Measurements from ENCODE around the gene ENKUR. TPM values are rescaled to one million over a fixed set of nuclear protein-coding genes. Genes with fewer than 3 reads are reported as not detected.

Gene ENKUR
- total RNA-seq, 2 experiments from 2014 or later = not detected

GRCh38 chr10:24947304-24948097 is 68.5 kb downstream of the ENKUR start:
- H3K4me1 Mint-ChIP-seq (ENCODE audit: low read depth) = peaks cover 7% of the 10 kb centered on the region

GRCh38 chr10:24944512-24945255 is 71.3 kb downstream of the ENKUR start:
- POLR2A ChIA-PET = no interaction called here
- H3K36me3 ChIP-seq (ENCODE audit: insufficient read depth, low read length) = no peaks in the 10 kb centered on the region
- ATAC-seq (ENCODE audit: poor library complexity) = no peak

More at GRCh38 chr10:24947304-24948097, 68.5 kb downstream of the ENKUR start:
- no peak overlapping the region for H3K27ac ChIP-seq (ENCODE audit: low read depth in 1 of 2, low read length in 2 of 2)
- H3K27me3 ChIP-seq (ENCODE audit: control insufficient read depth in 1 of 2, insufficient read depth in 2 of 2, low read length in 2 of 2) = no peaks in the 10 kb centered on the region
- no peaks in the 10 kb centered on the region for H3K9me3 ChIP-seq (ENCODE audit: control insufficient read depth in 1 of 2, insufficient read depth in 1 of 2, low read length in 2 of 2)
- TF ChIP-seq, protein P1, sequence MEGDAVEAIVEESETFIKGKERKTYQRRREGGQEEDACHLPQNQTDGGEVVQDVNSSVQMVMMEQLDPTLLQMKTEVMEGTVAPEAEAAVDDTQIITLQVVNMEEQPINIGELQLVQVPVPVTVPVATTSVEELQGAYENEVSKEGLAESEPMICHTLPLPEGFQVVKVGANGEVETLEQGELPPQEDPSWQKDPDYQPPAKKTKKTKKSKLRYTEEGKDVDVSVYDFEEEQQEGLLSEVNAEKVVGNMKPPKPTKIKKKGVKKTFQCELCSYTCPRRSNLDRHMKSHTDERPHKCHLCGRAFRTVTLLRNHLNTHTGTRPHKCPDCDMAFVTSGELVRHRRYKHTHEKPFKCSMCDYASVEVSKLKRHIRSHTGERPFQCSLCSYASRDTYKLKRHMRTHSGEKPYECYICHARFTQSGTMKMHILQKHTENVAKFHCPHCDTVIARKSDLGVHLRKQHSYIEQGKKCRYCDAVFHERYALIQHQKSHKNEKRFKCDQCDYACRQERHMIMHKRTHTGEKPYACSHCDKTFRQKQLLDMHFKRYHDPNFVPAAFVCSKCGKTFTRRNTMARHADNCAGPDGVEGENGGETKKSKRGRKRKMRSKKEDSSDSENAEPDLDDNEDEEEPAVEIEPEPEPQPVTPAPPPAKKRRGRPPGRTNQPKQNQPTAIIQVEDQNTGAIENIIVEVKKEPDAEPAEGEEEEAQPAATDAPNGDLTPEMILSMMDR (IDR thresholded peaks at IDR 0.05) = no peak
- H3K4me3 Mint-ChIP-seq = no peak overlapping the region
- H3K27me3 Mint-ChIP-seq = no peaks in the 10 kb centered on the region
- no peaks in the 10 kb centered on the region for H3K9me3 Mint-ChIP-seq
- H3K36me3 ChIP-seq (ENCODE audit: insufficient read depth, low read length) = no peaks in the 10 kb centered on the region
- H3K36me3 Mint-ChIP-seq (ENCODE audit: low read depth) = no peaks in the 10 kb centered on the region
- H3K4me1 ChIP-seq (ENCODE audit: insufficient read depth, low read length) = peaks cover 10% of the 10 kb centered on the region
- ATAC-seq (ENCODE audit: poor library complexity) = no peak
- POLR2A ChIA-PET = no interaction called here
- CTCF ChIA-PET = interaction anchor here (1.0 kb wide), 1 partner anchor 18 kb away, joined by 3 read pairs; no protein-coding TSS in a partner anchor
- H3K4me3 ChIP-seq (ENCODE audit: low read length) = no peak overlapping the region
- H3K27ac Mint-ChIP-seq = no peak overlapping the region
- intact Hi-C loops (cut with DNase I, micrococcal nuclease) = loop anchor here in 1 of 2 experiments (5.0 kb wide), 1 partner anchor 50 kb away; no protein-coding TSS in a partner anchor
- DNase-seq = no peak

GRCh38 chr10:24938525-24938924 is 77.4 kb downstream of the ENKUR start:
- ChIA-PET CTCF (no interaction called here), POLR2A (no interaction called here)
- no peaks in the 10 kb centered on the region for H3K9me3 ChIP-seq (ENCODE audit: control insufficient read depth in 1 of 2, insufficient read depth in 1 of 2, low read length in 2 of 2)
- Mint-ChIP-seq H3K4me1 (ENCODE audit: low read depth) (no peaks in the 10 kb centered on the region), H3K27ac (no peak overlapping the region), H3K36me3 (ENCODE audit: low read depth) (no peaks in the 10 kb centered on the region), H3K27me3 (no peaks in the 10 kb centered on the region), H3K4me3 (no peak overlapping the region), H3K9me3 (no peaks in the 10 kb centered on the region)
- no peak for DNase-seq
- ATAC-seq (ENCODE audit: poor library complexity) = no peak
- intact Hi-C loops (cut with DNase I, micrococcal nuclease) = no loop called here
- no peaks in the 10 kb centered on the region for H3K27me3 ChIP-seq (ENCODE audit: control insufficient read depth in 1 of 2, insufficient read depth in 2 of 2, low read length in 2 of 2)
- H3K36me3 ChIP-seq (ENCODE audit: insufficient read depth, low read length) = no peaks in the 10 kb centered on the region
- H3K27ac ChIP-seq (ENCODE audit: low read depth in 1 of 2, low read length in 2 of 2) = no peak overlapping the region
- TF ChIP-seq, protein P1 (IDR thresholded peaks at IDR 0.05) = no peak
- H3K4me3 ChIP-seq (ENCODE audit: low read length) = no peak overlapping the region
- H3K4me1 ChIP-seq (ENCODE audit: insufficient read depth, low read length) = no peaks in the 10 kb centered on the region

More at GRCh38 chr10:24944512-24945255, 71.3 kb downstream of the ENKUR start:
- Mint-ChIP-seq H3K27ac (no peak overlapping the region), H3K27me3 (no peaks in the 10 kb centered on the region), H3K9me3 (no peaks in the 10 kb centered on the region), H3K4me1 (ENCODE audit: low read depth) (no peaks in the 10 kb centered on the region), H3K4me3 (no peak overlapping the region), H3K36me3 (ENCODE audit: low read depth) (no peaks in the 10 kb centered on the region)
- DNase-seq = no peak
- Histone ChIP-seq H3K4me3 (ENCODE audit: low read length) (no peak overlapping the region), H3K9me3 (ENCODE audit: control insufficient read depth in 1 of 2, insufficient read depth in 1 of 2, low read length in 2 of 2) (no peaks in the 10 kb centered on the region), H3K4me1 (ENCODE audit: insufficient read depth, low read length) (no peaks in the 10 kb centered on the region), H3K27ac (ENCODE audit: low read depth in 1 of 2, low read length in 2 of 2) (no peak overlapping the region), H3K27me3 (ENCODE audit: control insufficient read depth in 1 of 2, insufficient read depth in 2 of 2, low read length in 2 of 2) (no peaks in the 10 kb centered on the region)
- intact Hi-C loops (cut with DNase I, micrococcal nuclease) = loop anchor here in 1 of 2 experiments (5.0 kb wide), 1 partner anchor 47 kb away; no protein-coding TSS in a partner anchor
- TF ChIP-seq, protein P1 (IDR thresholded peaks at IDR 0.05) = no peak
- CTCF ChIA-PET = no interaction called here

Measured in CD4-positive, alpha-beta T cell (primary cell).